Spleen (tissue), 7 donors: ENCODE measurements around the gene TBX1.

Source experiments
- CTCF ChIP-seq, 11 experiments: fragments of 200-600 bp in 7 of 11; fragments of 450-650 bp in 4 of 11; sonication (generic) in 4 of 11; IDR thresholded peaks in 8 of 11; conservative IDR thresholded peaks in 3 of 11; 1 replicate in 7 of 11; 2 replicates in 4 of 11; pipeline versions ENCODE4 v1.4.0 to v1.8.0; 2016 to 2021; ENCODE audit warnings: antibody characterized with exemption in 11 of 11, inconsistent platforms in 4 of 11, mild to moderate bottlenecking in 1 of 11
- POLR2AphosphoS5 ChIP-seq, 3 donors: sonication (generic); formaldehyde crosslinking; IDR thresholded peaks; one replicate each; pipeline ENCODE4 v1.5.1; 2017; ENCODE audit warnings: antibody characterized with exemption in 3 of 3
- donor health status: DM: no; HTN: no; CAD: no; lungs with moderate emphysema.
- donor health status: DM: no; HTN: no; CAD: no.
- donor health status: DM: no; HTN: no; CAD: no.

DNA sequence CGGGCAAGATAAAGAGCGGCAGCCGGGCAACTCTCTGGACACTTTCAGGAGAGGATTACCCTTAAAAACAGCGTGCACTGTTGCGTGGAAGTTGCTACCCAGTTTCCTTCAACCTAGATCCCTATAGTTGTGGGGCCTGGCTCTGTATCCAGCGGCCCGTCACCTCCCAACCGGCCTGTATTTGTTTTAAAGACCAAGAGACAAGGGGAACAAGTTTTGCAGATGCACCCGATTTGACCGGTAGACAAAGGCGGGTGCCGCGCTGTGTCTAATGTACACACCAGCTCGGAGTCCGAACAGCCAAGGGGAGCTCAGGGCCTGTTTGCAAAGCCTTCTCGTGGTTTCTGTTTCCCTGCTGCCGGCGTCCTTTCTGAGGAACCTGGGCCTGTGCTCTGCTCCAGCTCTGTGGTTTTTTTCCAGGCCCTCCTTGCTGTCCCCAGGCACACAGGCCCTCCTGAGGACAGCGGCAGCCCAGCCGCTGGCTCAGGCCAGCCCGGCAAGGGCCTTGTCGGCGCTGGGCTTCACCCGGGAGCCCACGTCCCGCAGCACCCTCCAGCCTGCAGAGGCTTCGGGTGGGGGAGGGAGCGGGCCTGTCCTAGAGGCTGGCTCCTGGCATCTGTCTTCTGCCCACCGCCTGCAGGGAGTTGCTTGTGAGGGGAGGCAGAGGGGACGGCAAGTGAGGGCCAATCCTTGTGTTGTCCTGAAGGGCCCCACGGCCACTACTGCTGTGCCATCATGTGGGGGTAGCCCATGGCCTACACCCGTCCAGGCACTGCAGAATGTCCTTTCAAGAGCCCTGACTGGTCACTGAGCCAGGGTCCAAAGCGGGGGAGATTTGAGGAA, 1.4 kb downstream of the TBX1 start:
- TF ChIP-seq CTCF (IDR thresholded peaks at IDR 0.05 in 8 of 11, conservative IDR thresholded peaks at IDR 0.05 in 3 of 11) (no peak), POLR2AphosphoS5 (IDR thresholded peaks at IDR 0.05) (no peak)
